OCI-LY1 (cell line): ENCODE measurements around the gene RASSF5.

Experiments
- EZH2 ChIP-seq: fragments of 200-600 bp; sonication (generic), shearing (Covaris generic); IDR thresholded peaks from 2 replicates; pipeline ENCODE4 v1.8.0; 2017; ENCODE audit warnings: borderline replicate concordance, mixed run types, mild to moderate bottlenecking, antibody characterized with exemption, low read length, moderate library complexity, mixed read lengths
- TF ChIP-seq, protein P1 (sequence below): fragments of 200-600 bp; sonication (generic), shearing (Covaris generic); IDR thresholded peaks from 2 replicates; pipeline ENCODE4 v1.5.1; 2017; ENCODE audit warnings: mild to moderate bottlenecking, antibody characterized with exemption, low read length, moderate library complexity, mixed read lengths

DNA sequence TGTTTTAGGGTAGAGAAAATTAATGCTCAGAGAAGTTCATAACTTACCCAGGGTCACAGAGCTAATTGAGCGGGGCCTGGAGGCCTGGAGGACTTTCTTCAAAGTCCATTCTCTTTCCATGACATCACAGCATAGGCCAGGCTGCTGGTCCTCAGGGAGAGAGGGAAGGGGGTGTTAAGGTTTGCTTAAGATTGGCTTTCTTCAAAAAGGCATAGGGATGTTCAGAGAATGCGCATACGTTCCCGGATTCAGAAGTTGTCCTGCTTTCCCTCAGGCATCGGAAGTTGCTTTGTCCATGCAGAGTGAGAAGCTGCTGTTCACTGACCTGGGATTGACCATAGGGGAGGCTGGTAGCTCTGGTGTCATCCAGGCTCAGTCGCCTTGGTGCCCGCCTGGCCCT lies 25.0 kb downstream of the RASSF5 start:
- TF ChIP-seq EZH2: no peak
- TF ChIP-seq, protein P1, sequence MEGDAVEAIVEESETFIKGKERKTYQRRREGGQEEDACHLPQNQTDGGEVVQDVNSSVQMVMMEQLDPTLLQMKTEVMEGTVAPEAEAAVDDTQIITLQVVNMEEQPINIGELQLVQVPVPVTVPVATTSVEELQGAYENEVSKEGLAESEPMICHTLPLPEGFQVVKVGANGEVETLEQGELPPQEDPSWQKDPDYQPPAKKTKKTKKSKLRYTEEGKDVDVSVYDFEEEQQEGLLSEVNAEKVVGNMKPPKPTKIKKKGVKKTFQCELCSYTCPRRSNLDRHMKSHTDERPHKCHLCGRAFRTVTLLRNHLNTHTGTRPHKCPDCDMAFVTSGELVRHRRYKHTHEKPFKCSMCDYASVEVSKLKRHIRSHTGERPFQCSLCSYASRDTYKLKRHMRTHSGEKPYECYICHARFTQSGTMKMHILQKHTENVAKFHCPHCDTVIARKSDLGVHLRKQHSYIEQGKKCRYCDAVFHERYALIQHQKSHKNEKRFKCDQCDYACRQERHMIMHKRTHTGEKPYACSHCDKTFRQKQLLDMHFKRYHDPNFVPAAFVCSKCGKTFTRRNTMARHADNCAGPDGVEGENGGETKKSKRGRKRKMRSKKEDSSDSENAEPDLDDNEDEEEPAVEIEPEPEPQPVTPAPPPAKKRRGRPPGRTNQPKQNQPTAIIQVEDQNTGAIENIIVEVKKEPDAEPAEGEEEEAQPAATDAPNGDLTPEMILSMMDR: no peak
